NCI-H2029 treated with DMSO at 0.1 percent for 48 hours (cell line): ENCODE results near the gene GRID2.

Experiments used
- DNase-seq: peaks from one replicate; lab custom pipeline; 2025; lab: John Stamatoyannopoulos, UW

Gene GRID2

GRCh38 chr4:93084599-93085305, 781.0 kb downstream of the GRID2 start:
- DNase-seq = no peak

DNA sequence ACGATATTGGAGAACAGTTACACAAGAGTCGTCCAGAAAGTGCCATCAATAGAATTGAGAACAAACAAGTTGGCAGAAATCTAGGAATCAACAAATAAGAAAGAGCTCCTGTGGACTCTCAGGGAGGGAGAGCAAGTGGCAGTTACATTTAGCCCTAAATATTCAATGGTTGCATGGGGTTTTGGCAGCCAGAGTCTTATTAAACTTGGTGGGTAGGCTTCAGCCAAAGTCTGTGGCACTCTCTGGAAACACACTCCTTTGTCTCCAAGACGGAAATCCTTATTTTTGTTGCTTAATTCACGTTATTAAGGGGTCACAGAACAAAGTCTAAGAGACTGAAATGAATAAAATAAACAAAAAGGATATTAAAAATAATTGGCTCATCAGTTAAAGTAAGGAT, 782.6 kb downstream of the GRID2 start:
- DNase-seq = no peak

GRCh38 chr4:93092765-93093164, 789.0 kb downstream of the GRID2 start:
- DNase-seq = no peak

DNA sequence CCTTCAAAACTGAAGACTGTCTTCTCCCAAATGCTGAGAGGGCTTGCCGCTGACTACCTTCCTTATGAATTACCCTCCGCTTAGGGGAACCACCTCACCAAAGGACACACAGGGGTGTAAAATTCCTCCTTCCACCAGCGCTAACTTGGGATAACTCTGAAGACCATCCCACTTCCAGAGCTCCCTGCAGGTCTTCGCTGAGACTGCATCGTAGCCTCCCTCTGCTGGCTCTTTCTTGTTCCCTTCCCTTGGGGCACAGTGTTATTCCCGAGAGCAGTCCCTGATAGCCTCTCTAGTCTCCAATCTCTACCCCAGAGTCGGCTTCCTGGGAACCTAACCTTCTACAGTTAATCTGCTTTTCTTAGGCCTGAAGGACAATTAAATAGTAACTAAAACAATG, 799.3 kb downstream of the GRID2 start:
- no peak for DNase-seq

GRCh38 chr4:93116624-93117023, 812.9 kb downstream of the GRID2 start:
- DNase-seq = no peak

GRCh38 chr4:93127489-93127888, 823.7 kb downstream of the GRID2 start:
- DNase-seq = no peak

GRCh38 chr4:93132631-93133030, 828.9 kb downstream of the GRID2 start:
- no peak for DNase-seq

DNA sequence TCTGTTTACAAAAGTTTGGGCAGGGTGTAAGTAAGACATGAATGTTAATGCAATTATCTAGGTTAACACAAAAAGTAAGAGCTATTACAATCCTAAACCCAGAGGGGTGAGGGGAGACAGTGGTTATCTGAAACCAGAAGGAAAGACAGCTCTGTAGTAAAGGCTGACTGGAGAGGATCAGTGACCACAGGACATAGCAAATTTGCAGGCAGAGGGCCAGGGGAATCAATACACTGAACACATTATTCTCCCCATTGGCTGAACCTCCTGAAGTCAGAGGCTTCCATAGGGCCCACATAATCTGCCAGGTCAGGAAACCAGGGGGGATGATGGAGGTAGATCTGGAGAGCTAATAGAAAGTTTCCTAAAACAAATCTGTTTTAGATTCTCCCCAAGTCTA, 835.4 kb downstream of the GRID2 start:
- no peak for DNase-seq

GRCh38 chr4:93143902-93144301, 840.1 kb downstream of the GRID2 start:
- no peak for DNase-seq

GRCh38 chr4:93144644-93145043, 840.9 kb downstream of the GRID2 start:
- no peak for DNase-seq

GRCh38 chr4:93147524-93148212, 843.9 kb downstream of the GRID2 start:
- DNase-seq = no peak

DNA sequence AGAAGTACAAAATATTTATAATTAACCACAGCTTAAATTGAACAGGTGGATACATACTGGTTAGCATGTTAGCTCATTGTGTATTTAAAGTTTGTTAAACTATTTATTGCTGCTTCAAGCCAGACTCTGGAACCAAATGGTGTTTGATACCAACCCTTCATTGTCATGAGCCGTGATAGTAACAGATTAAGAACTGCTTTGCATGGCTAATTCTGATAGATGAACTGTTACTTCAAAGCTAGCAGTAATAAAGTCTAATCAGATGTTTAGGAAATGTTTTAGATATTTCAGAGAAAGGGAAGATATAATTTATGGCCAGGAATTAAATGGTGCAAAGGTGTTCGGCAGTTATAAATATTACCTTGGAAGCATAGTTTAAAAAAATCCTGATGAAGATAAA, 848.7 kb downstream of the GRID2 start:
- DNase-seq = no peak

GRCh38 chr4:93157986-93158385, 854.2 kb downstream of the GRID2 start:
- no peak for DNase-seq

DNA sequence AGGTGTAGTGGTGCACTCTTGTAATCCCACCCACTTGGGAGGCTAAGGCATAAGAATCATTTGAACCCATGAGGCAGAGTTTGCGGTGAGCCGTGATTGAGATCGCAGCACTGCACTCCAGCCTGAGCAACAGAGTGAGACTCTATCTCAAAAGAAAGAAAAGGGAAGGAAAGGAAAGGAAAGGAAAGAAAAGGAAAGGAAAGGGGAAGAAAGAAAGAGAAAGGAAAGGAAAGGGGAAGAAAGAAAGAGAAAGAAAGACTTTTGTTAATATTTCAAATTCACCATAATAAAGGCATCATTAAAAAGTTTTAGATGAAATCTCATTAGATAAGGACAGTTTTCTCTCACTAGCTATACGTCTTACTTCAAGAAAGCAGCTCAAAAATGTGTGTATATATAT, 864.3 kb downstream of the GRID2 start:
- DNase-seq = no peak

DNA sequence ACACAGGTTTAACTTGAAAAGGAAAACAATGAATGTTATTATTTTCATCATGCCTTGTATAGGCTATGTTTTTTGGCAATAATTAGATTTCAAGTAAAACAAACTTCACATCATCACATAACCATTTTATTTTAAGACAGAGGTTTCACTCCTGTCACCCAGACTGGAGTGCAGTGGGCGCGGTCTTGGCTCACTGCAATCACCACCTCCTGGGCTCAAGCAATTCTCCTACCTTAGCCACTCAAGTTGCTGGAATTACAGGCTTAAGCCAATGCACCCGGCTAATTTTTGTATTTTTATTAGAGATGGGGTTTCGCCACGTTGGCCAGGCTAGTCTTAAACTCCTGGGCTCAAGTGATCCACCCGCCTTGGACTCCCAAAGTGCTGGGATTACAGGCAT, 866.2 kb downstream of the GRID2 start:
- no peak for DNase-seq

DNA sequence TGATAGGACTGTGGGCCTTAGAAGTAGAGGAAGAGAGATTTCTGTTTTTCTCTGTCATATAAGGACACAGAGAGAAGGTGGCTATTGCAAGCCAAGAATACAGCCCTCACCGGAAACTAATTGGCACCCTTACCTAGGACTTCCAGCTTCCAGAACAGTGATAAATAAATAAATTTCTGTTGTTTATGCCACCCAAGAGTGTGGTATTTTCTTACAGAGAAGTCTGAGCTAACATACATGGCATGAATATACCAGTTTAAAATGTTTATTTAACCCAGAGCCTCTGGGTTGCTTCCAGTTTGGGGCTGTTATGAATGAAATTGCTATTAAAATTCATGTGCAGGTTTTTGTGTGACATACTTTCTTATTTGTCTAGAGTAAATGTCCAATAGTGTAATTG, 870.8 kb downstream of the GRID2 start:
- no peak for DNase-seq

GRCh38 chr4:93178279-93178678, 874.5 kb downstream of the GRID2 start:
- DNase-seq = no peak

- no peak for DNase-seq
Observed at GRCh38 chr4:93179044-93179443, 875.3 kb downstream of the GRID2 start.

GRCh38 chr4:93182722-93183121, 879.0 kb downstream of the GRID2 start:
- no peak for DNase-seq

- DNase-seq = peak; percentile 81
Observed at GRCh38 chr4:93183576-93183975, 879.8 kb downstream of the GRID2 start.

DNA sequence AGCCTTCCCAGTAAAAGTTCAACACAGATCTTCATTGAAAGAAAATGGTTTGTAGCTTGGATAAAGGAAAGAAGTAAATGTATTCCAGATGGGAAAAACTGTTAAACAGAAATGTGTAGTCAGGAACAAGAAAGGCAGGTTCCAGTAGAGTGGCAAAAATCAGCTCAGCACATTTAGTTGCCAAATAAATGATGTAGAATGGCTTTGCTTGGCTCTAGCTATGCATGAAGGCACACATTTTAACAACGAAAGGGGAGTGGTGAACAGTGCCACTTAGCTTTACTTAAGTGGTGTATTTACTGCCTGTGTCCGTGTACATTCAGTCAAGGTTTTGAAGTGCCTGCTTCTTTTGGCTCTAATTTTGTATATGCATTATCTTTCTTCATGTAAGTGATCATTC, 880.3 kb downstream of the GRID2 start:
- peak; percentile 88 for DNase-seq

DNA sequence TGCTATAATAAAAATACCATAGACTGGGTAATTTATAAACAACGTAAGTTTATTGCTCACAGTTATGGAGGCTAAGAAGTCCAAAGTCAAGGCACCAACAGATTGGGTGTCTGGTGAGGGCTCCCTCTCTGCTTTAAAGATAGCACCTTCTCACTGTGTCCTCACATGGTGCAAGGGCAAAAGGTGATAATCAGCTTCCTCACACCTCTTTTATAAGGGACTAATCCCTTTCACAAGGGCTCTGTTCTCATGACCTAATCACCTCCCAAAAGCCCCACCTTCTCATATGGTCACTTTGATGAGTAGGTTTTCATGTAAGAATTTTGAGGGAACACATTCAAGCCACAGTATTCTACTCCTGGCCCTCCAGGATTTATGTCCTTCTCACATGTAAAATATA, 883.1 kb downstream of the GRID2 start:
- DNase-seq = no peak

DNA sequence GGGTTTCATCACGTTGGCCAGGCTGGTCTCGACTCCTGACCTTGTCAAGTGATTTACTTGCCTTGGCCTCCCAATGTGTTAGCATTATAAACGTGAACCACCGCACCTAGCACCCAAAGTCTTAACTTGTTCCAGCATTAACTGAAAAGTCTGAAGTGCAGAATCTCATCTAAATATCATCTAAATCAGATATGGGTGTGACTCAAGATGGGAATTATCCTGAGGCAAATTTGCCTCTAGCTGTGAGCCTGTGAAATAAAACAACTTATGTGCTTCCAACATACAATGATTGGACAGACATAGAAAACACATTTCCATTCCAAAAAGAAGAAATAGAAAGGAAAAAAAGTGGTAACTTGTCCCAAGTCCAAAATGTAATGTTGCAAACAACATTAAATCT, 883.7 kb downstream of the GRID2 start:
- DNase-seq = no peak

- no peak for DNase-seq
Observed at GRCh38 chr4:93187892-93188291, 884.1 kb downstream of the GRID2 start.
